Measurements from ENCODE around the gene ABHD12.
A peak's percentile ranks its signal among the peaks of the same experiment; 100 is the strongest.
"Not testable (repeated sequence)": the region's sequence is repeated elsewhere in the genome, so short reads cannot be mapped to it uniquely, and the experiment has no call there.

Gene ABHD12

GRCh38 chr20:25353747-25354705, 36.6 kb downstream of the ABHD12 start:
- DNase-seq (ENCODE audit: low spot score), result no peak

- DNase-seq (ENCODE audit: low spot score), result no peak
Measured at GRCh38 chr20:25353353-25353746, 37.3 kb downstream of the ABHD12 start.

- no peak for DNase-seq (ENCODE audit: low spot score)
Measured at GRCh38 chr20:25352746-25353145, 37.9 kb downstream of the ABHD12 start.

GRCh38 chr20:25351024-25351360, 39.6 kb downstream of the ABHD12 start:
- DNase-seq (ENCODE audit: low spot score), result no peak

GRCh38 chr20:25346349-25346748, 44.3 kb downstream of the ABHD12 start:
- DNase-seq (ENCODE audit: low spot score), result no peak

- DNase-seq (ENCODE audit: low spot score), result no peak
Measured at GRCh38 chr20:25345721-25346120, 44.9 kb downstream of the ABHD12 start.

- DNase-seq (ENCODE audit: low spot score), result no peak
Measured at GRCh38 chr20:25344634-25345033, 46.0 kb downstream of the ABHD12 start.

- DNase-seq (ENCODE audit: low spot score), result no peak
Measured at GRCh38 chr20:25341716-25342680, 48.6 kb downstream of the ABHD12 start.

- DNase-seq (ENCODE audit: low spot score), result no peak
Measured at GRCh38 chr20:25340380-25340779, 50.3 kb downstream of the ABHD12 start.

- no peak for DNase-seq (ENCODE audit: low spot score)
Measured at GRCh38 chr20:25339608-25340007, 51.0 kb downstream of the ABHD12 start.

GRCh38 chr20:25338112-25339023, 52.3 kb downstream of the ABHD12 start:
- DNase-seq (ENCODE audit: low spot score), result no peak

- DNase-seq (ENCODE audit: low spot score), result peak; percentile 27
Measured at GRCh38 chr20:25336561-25337422, 53.8 kb downstream of the ABHD12 start.

GRCh38 chr20:25334972-25335371, 55.7 kb downstream of the ABHD12 start:
- DNase-seq (ENCODE audit: low spot score), result not testable (repeated sequence)

GRCh38 chr20:25328954-25329498, 61.6 kb downstream of the ABHD12 start:
- DNase-seq (ENCODE audit: low spot score), result no peak

GRCh38 chr20:25327521-25328235, 63.0 kb downstream of the ABHD12 start:
- DNase-seq (ENCODE audit: low spot score), result no peak

- no peak for DNase-seq (ENCODE audit: low spot score)
Measured at GRCh38 chr20:25325997-25326396, 64.6 kb downstream of the ABHD12 start.

- DNase-seq (ENCODE audit: low spot score), result no peak
Measured at GRCh38 chr20:25325073-25325472, 65.6 kb downstream of the ABHD12 start.

GRCh38 chr20:25324412-25324811, 66.2 kb downstream of the ABHD12 start:
- no peak for DNase-seq (ENCODE audit: low spot score)
